Fibroblast of pulmonary artery (primary cell): ENCODE measurements around the gene THAP10.
A peak's percentile ranks its signal among the peaks of the same experiment; 100 is the strongest.
"Not testable (repeated sequence)": the region's sequence is repeated elsewhere in the genome, so short reads cannot be mapped to it uniquely, and the experiment has no call there.

Experiments used
- DNase-seq: peaks from one replicate; pipeline ENCODE4 v3.0.0-alpha.2; 2010; ENCODE audit warnings: low read depth
- H3K4me3 ChIP-seq: replicated peaks from 2 replicates; pipeline ENCODE4 v1.5.1; 2011; ENCODE audit warnings: low read depth, mild to moderate bottlenecking, control low read depth, low read length, moderate library complexity
- CTCF ChIP-seq: IDR thresholded peaks from 2 replicates; pipeline ENCODE4 v1.5.1; 2011; ENCODE audit warnings: mild to moderate bottlenecking, control low read depth, low read length, inconsistent platforms; ENCODE audit errors: missing control alignments

Gene THAP10

DNA sequence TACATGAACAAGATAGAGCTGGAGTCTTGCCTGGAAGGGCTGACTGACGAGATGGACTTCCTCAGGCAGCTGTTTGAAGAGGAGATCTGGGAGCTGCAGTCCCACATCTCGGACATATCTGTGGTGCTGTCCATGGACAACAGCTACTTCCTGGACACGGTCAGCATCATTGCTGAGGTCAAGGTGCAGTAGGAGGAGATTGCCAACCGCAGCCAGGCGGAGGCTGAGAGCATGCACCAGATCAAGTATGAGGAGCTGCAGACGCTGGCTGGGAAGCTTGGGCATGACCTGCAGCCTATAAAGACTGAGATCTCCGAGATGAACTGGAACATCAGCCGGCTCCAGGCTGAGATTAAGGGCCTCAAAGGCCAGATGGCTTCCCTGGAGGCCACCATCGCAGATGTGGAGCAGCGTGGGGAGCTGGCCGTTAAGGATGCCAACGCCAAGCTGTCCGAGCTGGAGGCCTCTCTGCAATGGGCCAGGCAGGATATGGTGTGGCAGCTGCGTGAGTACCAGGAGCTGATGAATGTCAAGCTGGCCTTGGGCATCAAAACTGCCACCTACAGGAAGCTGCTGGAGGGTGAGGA is 32.8 kb downstream of the THAP10 start:
- no peak overlapping the region for H3K4me3 ChIP-seq
- no peak for TF ChIP-seq CTCF
- DNase-seq: no peak

DNA sequence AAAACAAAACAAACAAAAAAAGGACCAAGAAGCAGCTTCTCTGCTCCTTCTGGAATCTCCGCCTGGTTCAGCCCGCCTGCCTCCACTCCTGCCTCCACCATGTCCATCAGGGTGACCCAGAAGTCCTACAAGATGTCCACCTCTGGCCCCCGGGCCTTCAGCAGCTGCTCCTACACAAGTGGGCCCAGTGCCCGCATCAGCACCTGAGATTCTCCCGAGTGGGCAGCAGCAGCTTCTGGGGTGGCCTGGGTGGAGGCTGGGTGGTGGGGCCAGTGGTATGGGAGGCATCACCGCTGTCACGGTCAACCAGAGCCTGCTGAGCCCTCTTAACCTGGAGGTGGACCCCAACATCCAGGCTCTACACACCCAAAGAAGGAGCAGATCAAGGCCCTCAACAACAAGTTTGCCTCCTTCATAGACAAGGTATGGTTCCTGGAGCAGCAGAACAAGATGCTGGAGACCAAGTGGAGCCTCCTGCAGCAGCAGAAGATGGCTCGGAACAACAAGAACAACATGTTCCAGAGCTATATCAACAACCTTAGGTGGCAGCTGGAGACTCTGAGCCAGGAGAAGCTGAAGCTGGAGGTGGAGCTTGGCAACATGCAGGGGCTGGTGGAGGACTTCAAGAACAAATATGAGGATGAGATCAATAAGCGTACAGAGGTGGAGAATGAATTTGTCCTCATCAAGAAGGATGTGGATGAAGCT is 33.5 kb downstream of the THAP10 start:
- H3K4me3 ChIP-seq, DNase-seq: not testable (repeated sequence)

- no peak overlapping the region for H3K4me3 ChIP-seq
- peak; percentile 41 for DNase-seq
- no peak for TF ChIP-seq CTCF
Observed at GRCh38 chr15:70857562-70858285, 34.5 kb downstream of the THAP10 start.

DNA sequence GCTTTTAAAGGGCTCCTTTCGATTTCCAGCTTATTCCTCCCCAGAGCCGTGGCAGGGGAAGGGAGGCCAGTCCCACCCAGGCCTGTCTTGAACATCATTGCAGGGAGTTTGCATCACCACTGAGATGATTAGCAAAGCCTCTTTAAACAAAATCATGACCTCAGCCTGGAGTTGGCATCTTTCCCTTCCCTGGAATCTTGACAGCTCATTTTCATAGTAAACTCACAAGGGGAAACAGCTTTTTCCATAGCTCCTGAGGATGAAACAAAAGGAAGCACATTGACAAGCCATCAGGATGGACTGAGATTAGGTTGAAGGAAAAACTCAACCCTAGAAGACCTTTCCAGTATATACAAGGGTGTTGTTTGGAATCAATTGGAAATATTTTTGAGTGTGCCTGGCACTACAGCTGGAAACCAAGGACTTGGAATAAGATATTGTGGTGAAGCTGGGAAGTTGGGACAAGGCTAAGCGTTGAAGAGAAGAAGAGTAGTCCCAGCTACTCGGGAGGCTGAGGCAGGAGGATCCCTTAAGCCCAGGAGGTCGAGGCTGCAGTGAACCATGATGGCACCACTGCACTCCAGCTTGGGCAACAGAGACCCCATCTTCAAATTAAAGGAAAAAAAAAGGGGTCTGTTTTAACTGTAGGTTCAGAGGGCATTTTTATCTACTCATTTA is 35.2 kb downstream of the THAP10 start:
- peak overlapping the region; percentile 27 for H3K4me3 ChIP-seq
- no peak for TF ChIP-seq CTCF
- peak; percentile 99 for DNase-seq

DNA sequence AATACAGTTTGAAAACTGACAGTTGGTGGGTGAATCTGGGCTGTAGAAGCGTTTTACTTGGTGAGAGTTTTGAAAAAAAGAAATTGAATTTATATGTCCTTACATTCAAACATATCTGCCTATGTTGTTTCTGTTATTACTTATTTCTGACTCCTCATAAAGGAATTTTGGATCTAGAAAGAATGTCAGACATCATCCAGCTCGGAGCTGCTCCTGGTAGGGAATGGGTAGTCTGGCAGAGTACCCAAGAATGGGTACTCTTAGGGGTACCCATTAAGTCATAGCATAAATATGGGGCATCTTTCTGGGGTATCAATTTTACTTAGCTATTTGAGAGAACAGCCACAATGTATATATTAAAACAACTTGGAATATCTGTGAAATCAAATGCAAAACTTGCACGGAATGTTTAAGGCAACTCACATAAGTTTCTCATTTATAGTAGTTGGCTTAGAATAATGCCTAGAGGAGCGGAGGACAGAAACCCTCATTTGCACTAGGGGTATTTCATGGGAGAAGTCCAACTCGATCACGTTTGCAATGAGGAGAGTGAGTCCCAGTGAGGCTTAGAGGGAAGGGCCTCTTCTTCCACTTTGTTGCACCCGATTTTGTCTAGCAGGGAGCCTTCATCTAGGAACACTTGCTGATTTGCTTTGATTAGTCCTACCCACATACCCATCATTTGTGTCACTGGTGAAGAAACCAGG is 35.9 kb downstream of the THAP10 start:
- DNase-seq: peak; percentile 47
- no peak for TF ChIP-seq CTCF
- H3K4me3 ChIP-seq: peak overlapping the region; percentile 27

- no peak for DNase-seq
- TF ChIP-seq CTCF: no peak
Observed at GRCh38 chr15:70855764-70856163, 36.5 kb downstream of the THAP10 start.

DNA sequence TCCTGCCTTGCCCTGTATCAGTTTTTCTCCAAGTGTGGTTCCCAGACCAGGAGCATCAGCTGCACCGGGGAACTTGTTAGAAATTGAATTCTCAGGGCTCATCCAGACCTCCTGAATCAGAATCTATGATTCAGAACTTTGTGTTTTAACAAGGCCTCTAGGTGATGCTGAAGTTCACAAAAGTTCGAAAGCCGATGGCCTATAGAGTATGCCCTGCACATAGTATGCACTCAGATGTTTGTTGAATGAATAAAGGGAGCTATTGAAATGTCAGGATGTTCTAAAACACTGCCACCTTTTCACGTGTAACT is 37.6 kb downstream of the THAP10 start:
- peak overlapping the region; percentile 59 for H3K4me3 ChIP-seq
- peak; percentile 46 for DNase-seq
- TF ChIP-seq CTCF: no peak

More at GRCh38 chr15:70855764-70856163, 36.5 kb downstream of the THAP10 start:
- no peak overlapping the region for H3K4me3 ChIP-seq
